Measurements from ENCODE around the gene GCLM.

GCLM gene

GRCh38 chr1:93847811-93848288 is 61.4 kb downstream of the GCLM start:
- TF ChIP-seq CTCF (IDR thresholded peaks at IDR 0.05; ENCODE audit: low read depth, low read length) = no peak
- DNase-seq (ENCODE audit: low read depth in 2 of 2) = peak; percentile 65 to 81

GRCh38 chr1:93846992-93847810 is 62.0 kb downstream of the GCLM start:
- peak overlapping the region; percentile 74 to 80 for H3K4me3 ChIP-seq (replicated peaks in 1 of 2; ENCODE audit: low read depth in 2 of 2, low read length in 2 of 2)
- TF ChIP-seq CTCF (IDR thresholded peaks at IDR 0.05; ENCODE audit: low read depth, low read length) = no peak
- peak; percentile 91 to 93 for DNase-seq (ENCODE audit: low read depth in 2 of 2)

More at GRCh38 chr1:93847811-93848288, 61.4 kb downstream of the GCLM start:
- H3K4me3 ChIP-seq (replicated peaks in 1 of 2; ENCODE audit: low read depth in 2 of 2, low read length in 2 of 2) = peak overlapping the region; percentile 74 to 80

- peak; percentile 81 to 82 for DNase-seq (ENCODE audit: low read depth in 2 of 2)
- H3K4me3 ChIP-seq (replicated peaks in 1 of 2; ENCODE audit: low read depth in 2 of 2, low read length in 2 of 2) = peak overlapping the region; percentile 74 to 80
- TF ChIP-seq CTCF (IDR thresholded peaks at IDR 0.05; ENCODE audit: low read depth, low read length) = peak; percentile 39
These were observed 62.8 kb downstream of the GCLM start for GRCh38 chr1:93846206-93846991.

GRCh38 chr1:93845538-93846205 is 63.6 kb downstream of the GCLM start:
- DNase-seq (ENCODE audit: low read depth in 2 of 2) = peak; percentile 86 to 94
- TF ChIP-seq CTCF (IDR thresholded peaks at IDR 0.05; ENCODE audit: low read depth, low read length) = no peak
- peak overlapping the region; percentile 74 to 80 for H3K4me3 ChIP-seq (replicated peaks in 1 of 2; ENCODE audit: low read depth in 2 of 2, low read length in 2 of 2)

- H3K4me3 ChIP-seq (replicated peaks in 1 of 2; ENCODE audit: low read depth in 2 of 2, low read length in 2 of 2) = no peak overlapping the region
- DNase-seq (ENCODE audit: low read depth in 2 of 2) = peak; percentile 89 to 91
- peak; percentile 84 for TF ChIP-seq CTCF (IDR thresholded peaks at IDR 0.05; ENCODE audit: low read depth, low read length)
These were observed 64.8 kb downstream of the GCLM start for GRCh38 chr1:93844262-93845045.
